TTC549 (cell line): ENCODE results near the gene FOLR2.
A peak's percentile ranks its signal among the peaks of the same experiment; 100 is the strongest.

Experiments
- FAIRE-seq: peaks from 2 replicates; lab custom pipeline; 2012; peaks lifted over from hg19 to GRCh38; lab: Jason Lieb, UNC

FOLR2 gene

GRCh38 chr11:72208281-72208680 is 8.3 kb upstream of the FOLR2 start:
- no peak for FAIRE-seq

GRCh38 chr11:72209101-72209500 is 7.5 kb upstream of the FOLR2 start:
- FAIRE-seq = no peak

DNA sequence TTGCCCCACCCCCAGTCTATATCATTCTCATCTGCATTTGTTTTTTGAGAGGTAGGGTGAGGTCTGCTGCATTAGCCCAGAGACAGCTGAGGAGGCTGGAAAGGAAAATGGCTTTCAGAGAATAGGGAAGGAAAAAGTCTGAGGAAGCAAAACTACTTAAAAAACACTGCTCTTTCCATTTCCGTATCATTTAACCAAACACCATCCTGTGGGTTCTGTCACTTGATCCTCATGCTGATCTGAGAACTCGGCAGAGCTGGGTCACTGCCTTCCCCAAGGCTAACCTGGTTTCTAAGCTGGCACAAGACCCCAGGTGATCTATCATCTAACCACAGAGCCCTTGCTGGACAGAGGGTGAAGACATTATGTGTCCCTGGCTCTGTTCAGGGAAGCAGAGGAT is 1.2 kb downstream of the FOLR2 start:
- no peak for FAIRE-seq

DNA sequence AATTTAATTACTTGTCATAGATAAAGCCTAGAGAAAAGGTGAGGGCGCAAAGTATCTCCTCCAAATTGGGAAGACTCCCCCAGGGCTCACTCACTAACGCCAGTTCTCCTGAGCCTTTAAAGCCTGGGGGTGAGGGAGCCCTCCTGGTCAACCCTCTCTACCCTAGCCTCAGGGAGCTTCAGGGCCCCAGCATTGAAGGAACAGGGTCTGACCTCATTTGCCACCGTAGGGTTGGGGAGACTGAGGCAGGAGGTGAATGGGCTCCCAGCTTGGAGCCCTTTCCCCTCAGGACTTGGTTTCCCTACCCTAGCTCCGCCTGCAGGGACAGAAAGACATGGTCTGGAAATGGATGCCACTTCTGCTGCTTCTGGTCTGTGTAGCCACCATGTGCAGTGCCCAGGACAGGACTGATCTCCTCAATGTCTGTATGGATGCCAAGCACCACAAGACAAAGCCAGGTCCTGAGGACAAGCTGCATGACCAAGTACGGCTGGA is 1.7 kb downstream of the FOLR2 start:
- no peak for FAIRE-seq

DNA sequence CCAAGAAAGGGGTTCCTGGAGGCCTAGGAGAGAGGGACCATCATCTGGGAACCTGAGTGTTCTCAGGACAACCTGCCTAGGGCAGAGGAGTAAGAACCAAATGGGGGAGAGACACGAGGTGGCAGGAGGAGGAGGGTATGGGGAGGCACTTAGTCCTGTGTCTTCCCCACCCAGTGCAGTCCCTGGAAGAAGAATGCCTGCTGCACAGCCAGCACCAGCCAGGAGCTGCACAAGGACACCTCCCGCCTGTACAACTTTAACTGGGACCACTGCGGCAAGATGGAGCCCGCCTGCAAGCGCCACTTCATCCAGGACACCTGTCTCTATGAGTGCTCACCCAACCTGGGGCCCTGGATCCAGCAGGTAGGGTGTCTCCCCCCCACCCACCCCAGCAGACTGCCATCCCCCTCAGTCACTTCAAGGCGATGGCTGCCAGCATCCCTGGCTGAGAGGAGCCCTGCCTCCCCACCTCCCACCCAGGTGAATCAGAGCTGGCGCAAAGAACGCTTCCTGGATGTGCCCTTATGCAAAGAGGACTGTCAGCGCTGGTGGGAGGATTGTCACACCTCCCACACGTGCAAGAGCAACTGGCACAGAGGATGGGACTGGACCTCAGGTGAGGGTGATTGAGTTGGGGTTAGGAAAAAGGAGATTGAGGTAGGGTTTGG is 4.2 kb downstream of the FOLR2 start:
- FAIRE-seq = no peak

DNA sequence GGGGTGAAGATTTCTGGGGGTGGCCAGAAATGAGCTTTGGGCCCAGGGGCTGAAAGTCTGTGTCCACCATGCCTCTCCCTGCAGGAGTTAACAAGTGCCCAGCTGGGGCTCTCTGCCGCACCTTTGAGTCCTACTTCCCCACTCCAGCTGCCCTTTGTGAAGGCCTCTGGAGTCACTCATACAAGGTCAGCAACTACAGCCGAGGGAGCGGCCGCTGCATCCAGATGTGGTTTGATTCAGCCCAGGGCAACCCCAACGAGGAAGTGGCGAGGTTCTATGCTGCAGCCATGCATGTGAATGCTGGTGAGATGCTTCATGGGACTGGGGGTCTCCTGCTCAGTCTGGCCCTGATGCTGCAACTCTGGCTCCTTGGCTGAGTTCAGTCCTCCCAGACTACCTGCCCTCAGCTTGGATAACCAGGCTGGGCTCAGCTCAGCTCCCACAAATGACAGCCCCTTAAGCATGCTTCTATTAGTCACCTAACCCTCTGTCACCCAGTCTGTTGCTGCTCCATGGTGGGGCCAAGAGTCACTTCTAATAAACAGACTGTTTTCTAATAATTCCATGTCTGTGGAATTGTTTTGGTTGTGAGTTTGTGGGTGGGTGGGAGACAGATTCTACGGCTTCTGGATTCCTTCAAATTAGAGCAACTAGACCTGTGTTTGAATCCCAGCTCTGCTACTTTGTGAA is 4.9 kb downstream of the FOLR2 start:
- no peak for FAIRE-seq

GRCh38 chr11:72222106-72222891 is 5.7 kb downstream of the FOLR2 start:
- no peak for FAIRE-seq

- peak; percentile 26 for FAIRE-seq
Measured at GRCh38 chr11:72222907-72223614, 6.5 kb downstream of the FOLR2 start.

DNA sequence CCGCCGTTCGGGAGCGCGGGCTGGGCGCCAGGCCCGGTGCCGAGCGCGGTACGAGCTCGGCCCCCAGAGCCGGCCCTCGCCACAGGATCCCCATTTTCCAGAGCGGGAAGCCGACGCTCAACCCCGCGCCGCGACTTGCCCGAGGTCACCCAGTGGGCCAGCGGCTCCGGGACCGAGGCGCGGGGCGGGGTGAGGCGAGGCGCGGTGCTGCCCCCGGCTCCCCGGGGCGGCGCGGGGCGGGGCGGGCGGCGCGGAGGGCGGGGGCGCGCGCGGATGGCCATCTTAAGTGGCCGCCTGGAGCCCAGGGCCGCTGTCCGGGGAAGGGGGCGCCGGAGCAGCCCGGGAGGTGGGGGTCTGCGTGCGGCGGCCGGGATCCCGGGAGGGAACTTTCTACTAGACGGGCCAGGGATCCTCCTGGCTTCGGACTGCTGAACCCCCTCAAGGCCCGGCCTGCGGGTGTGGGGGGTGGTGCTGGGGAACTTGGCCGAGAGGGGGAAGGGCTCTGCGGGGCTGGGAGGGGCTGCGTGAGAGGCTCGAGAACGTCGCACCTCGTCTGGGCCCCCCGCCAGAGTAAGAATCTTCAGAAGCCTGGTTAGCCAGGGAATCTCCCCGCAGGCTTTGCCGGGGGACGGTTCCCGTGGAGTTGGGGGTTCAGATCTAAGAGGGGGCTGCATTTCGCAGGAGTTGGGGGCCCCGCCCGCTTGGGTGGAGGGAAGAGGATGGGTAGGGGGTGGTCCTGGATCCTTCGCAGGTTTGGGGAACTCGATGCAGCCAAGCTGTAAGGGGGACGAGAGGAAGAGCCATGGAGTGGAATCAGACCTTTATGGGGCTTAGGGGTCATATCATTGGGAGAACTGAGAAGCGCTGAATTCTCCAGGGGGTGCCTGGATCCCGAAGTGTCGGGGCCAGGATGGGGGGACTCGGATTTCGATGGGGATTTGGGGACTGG is 7.3 kb downstream of the FOLR2 start:
- no peak for FAIRE-seq

DNA sequence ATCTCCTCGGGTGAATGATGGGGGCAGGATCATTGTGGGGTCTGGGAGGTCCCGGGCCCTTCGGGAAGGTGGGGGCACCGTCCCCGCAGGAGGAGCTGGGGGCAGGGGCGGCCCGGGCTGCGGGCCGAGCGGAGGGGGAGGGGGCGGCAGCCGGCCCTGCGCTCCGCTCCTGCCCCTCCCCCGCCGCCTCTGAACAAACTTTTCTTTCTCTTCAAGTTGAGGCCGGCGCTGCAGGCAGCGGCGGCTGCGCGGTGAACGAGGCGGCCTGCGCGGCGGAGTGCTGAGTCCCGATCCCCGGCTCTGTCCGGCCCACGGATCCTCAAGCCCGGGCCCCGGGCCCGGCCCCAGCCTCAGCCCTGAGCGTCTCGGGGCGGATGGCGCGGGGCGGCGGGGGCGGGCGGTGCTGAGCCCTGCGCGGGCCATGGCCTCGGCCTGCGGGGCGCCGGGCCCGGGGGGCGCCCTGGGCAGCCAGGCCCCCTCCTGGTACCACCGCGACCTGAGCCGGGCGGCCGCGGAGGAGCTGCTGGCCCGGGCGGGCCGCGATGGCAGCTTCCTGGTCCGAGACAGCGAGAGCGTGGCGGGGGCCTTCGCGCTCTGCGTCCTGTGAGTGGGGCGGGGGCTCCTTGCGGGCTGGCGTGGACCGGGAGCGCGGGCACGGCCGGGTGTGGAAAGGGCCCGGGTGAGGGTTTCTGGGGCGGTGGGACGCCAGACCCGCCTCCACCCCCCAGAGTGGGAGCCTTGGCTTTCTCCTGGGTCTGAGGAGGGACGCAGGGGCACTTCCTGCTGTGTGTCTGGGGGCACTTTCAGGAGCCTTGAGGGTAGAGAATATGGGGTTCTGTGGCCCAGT is 8.2 kb downstream of the FOLR2 start, which contains the start of gene INPPL1:
Gene INPPL1, plus strand, starts transcription at position 204 of the 847 bp plus-strand sequence. Its CDS starts 218 bp downstream, at position 422.
- FAIRE-seq = no peak

- no peak for FAIRE-seq
Measured at GRCh38 chr11:72225411-72225951, 8.9 kb downstream of the FOLR2 start.

DNA sequence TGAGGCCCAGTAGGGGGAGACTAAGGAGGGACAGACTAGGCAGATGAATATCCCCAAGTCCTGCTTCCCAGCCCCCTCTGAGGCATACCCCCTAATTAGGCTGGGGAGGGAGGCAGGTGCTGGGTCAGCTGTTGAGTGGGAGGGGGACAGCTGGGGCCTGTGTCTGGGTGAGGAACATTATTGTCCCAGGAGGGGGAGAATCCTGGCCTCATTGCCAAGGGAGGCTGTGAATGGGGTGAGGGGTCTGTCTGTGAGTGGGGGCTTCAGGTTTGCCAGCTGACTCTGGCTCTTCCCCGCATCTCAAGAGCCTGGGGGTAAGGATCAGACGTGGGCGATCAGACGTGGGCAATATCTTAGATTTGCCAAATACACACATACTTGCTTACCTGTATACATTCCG is 10.1 kb downstream of the FOLR2 start:
- FAIRE-seq = no peak

GRCh38 chr11:72227316-72228228 is 11.0 kb downstream of the FOLR2 start:
- no peak for FAIRE-seq

DNA sequence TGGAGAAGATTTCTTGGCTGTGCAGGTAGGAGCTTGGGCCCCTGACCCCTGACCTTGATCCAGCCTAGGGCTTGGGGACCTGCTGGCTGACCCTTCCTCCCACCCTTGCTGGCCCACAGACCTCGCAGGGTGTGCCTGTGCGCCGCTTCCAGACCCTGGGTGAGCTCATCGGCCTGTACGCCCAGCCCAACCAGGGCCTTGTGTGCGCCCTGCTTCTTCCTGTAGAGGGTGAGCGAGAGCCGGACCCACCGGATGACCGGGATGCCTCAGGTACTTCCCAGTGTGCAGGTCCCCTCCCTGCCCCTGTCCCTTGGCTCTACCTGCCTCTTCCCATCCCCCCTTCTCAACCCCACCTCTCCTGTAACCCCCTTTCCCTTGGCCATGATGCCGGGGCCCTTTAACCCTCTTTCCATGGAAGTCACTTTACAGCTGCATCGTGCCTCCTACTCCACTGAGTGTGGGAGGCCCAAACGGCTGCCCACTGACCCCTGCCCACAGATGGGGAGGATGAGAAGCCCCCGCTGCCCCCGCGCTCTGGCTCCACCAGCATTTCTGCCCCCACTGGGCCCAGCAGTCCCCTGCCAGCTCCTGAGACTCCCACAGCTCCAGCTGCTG is 11.7 kb downstream of the FOLR2 start:
- no peak for FAIRE-seq

DNA sequence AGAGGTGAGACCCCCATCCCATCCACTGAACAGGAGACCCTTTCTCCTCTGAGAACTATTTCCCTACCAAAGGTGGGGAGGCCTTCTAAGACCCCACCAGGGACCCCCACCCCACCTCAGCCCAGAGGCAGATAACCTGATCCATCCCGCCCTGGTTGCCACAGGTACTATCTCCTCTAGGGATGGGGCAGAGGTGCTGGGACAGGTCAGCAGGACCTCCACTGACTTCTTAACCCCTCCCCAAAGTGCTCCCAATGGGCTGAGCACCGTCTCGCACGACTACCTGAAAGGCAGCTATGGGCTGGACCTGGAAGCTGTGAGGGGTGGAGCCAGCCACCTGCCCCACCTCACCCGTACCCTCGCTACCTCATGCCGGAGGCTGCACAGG is 12.2 kb downstream of the FOLR2 start:
- FAIRE-seq = no peak

DNA sequence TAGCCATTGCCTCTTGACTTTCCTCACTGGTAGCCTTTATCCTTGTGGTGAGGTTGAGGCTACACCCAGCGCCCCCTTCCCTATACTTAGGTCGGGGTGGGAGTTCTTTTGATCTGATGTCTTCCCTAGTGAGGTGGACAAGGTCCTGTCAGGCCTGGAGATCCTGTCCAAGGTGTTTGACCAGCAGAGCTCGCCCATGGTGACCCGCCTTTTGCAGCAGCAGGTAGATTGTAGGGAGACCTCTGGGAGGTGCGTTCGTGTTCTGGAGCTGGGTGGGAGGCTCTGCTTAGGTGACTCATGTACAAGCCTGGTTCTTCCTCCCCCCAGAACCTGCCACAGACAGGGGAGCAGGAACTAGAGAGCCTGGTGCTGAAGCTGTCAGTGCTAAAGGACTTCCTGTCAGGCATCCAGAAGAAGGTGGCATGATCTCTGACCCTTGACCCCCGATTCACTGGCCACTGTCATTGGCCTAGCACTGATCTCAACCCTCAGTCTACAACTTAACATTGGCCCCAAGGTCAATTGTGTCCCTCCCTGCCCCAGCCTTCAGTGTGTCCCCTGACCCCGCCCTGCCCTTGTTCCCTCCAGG is 12.8 kb downstream of the FOLR2 start:
- FAIRE-seq = no peak

DNA sequence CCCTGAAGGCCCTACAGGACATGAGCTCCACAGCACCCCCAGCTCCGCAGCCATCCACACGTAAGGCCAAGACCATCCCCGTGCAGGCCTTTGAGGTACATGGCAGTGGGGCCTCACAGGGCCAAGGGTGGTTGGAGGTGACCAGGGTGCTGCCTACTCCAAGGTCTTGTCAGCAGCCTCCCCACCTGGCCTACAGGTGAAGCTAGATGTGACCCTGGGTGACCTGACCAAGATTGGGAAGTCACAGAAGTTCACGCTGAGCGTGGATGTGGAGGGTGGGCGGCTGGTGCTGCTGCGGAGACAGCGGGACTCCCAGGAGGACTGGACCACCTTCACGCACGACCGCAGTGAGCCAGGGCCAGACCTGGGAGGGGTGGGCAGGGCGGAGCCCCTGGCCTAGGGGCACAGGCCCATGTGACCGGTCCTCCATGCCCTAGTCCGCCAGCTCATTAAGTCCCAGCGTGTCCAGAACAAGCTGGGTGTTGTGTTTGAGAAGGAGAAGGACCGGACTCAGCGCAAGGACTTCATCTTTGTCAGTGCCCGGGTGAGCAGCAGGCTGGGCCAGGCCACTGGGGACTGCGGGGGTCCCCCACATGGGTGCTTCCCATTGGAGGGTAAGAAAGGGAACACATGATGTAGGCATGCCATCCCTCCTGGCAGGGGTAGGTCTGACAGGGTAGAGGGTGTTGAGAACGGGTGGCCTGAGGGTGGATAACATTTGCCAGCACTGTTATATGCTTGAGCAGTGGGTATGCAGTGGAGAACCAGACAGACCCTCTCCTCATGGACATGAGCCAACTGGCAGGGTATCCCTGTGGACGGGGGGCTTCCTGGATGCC is 13.6 kb downstream of the FOLR2 start:
- FAIRE-seq = no peak
